ENCODE measurements around the gene RABGAP1L.
"Not testable (repeated sequence)": the region's sequence is repeated elsewhere in the genome, so short reads cannot be mapped to it uniquely, and the experiment has no call there.

Gene RABGAP1L

DNA sequence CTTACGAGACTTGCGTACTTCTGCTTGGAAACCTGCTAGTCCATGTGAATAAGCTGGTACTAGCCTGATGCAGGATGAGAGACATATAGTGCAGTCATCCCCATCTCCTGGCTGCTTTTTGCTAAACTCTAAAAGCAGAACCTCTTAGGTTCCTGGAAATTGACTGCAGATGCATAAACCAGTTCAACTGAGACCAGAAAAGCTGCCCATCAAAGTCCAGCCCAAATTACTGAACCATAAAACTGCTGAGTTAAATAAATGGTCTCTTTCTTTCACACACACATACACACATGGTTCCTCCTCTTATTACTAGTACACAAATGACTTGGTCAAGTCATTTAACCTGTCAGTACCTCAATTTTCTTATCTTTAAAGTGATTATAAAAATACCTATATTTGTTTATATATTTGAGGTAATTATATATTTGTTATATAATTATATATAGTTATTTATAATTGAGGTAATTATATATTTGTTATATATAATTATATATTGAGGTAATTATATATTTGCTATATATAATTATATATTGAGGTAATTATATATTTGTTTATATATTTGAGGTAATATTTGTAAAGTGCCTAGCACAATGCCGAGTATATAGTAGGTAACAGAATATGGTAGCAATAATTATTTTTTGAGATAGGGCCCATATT lies 25.2 kb upstream of the RABGAP1L start:
- DNase-seq (ENCODE audit: extremely low read depth, insufficient read length) = peak; percentile 69
- Histone ChIP-seq H3K36me3 (ENCODE audit: control insufficient read depth, insufficient read depth, low read length) (no peaks in the 10 kb centered on the region), H3K4me3 (replicated peaks; ENCODE audit: low read depth, low read length) (no peak overlapping the region), H3K27me3 (replicated peaks; ENCODE audit: control insufficient read depth, insufficient read depth, low read length) (no peaks in the 10 kb centered on the region)
- no peak for TF ChIP-seq CTCF (IDR thresholded peaks at IDR 0.05; ENCODE audit: insufficient read depth, low read length, poor library complexity, severe bottlenecking)

- Histone ChIP-seq H3K27me3 (replicated peaks; ENCODE audit: control insufficient read depth, insufficient read depth, low read length) (no peaks in the 10 kb centered on the region), H3K36me3 (ENCODE audit: control insufficient read depth, insufficient read depth, low read length) (no peaks in the 10 kb centered on the region), H3K4me3 (replicated peaks; ENCODE audit: low read depth, low read length) (no peak overlapping the region)
- no peak for TF ChIP-seq CTCF (IDR thresholded peaks at IDR 0.05; ENCODE audit: insufficient read depth, low read length, poor library complexity, severe bottlenecking)
- no peak for DNase-seq (ENCODE audit: extremely low read depth, insufficient read length)
Measured at GRCh38 chr1:174135211-174135610, 24.1 kb upstream of the RABGAP1L start.

DNA sequence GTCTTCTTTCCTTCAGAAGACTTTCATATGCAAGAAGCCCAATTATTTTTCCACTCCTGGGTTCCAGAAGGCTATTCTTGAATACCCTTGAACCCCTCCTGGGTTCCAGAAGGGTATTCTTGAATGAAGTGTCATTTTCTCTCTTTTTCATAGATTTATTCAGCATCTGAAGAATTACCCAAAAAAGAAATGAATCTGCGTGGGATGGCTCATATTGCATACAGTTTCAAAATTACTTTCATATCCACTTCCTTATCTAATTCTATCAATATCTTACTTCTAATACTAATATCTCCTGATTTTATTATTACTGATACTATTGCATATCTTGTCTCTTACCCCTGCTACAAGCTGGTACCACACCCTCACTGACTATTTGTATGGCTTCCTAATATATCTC lies 22.6 kb upstream of the RABGAP1L start:
- Histone ChIP-seq H3K27me3 (replicated peaks; ENCODE audit: control insufficient read depth, insufficient read depth, low read length) (no peaks in the 10 kb centered on the region), H3K4me3 (replicated peaks; ENCODE audit: low read depth, low read length) (no peak overlapping the region), H3K36me3 (ENCODE audit: control insufficient read depth, insufficient read depth, low read length) (no peaks in the 10 kb centered on the region)
- TF ChIP-seq CTCF (IDR thresholded peaks at IDR 0.05; ENCODE audit: insufficient read depth, low read length, poor library complexity, severe bottlenecking) = no peak
- DNase-seq (ENCODE audit: extremely low read depth, insufficient read length) = no peak

DNA sequence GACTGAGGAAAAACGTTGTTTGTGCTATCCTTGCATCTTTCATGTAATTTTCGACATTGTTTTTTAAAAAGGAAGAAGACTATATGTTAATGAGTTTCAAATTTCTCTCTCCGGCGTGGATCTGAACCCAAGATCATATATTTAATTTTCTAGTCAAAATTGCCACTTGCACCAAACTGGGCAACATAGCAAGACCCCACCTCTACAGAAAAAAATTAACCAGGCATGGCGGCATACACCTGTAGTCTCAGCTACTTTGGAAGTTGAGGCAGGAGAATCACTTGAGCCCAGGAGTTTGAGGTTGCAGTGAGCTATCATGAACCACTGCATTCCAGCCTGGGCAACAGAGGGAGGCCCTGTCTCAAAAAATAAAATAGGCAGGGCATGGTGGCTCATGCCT lies 16.5 kb upstream of the RABGAP1L start:
- H3K36me3 ChIP-seq (ENCODE audit: control insufficient read depth, insufficient read depth, low read length) = no peaks in the 10 kb centered on the region
- H3K27me3 ChIP-seq (replicated peaks; ENCODE audit: control insufficient read depth, insufficient read depth, low read length) = no peaks in the 10 kb centered on the region
- DNase-seq (ENCODE audit: extremely low read depth, insufficient read length) = no peak
- TF ChIP-seq CTCF (IDR thresholded peaks at IDR 0.05; ENCODE audit: insufficient read depth, low read length, poor library complexity, severe bottlenecking) = no peak
- no peak overlapping the region for H3K4me3 ChIP-seq (replicated peaks; ENCODE audit: low read depth, low read length)

DNA sequence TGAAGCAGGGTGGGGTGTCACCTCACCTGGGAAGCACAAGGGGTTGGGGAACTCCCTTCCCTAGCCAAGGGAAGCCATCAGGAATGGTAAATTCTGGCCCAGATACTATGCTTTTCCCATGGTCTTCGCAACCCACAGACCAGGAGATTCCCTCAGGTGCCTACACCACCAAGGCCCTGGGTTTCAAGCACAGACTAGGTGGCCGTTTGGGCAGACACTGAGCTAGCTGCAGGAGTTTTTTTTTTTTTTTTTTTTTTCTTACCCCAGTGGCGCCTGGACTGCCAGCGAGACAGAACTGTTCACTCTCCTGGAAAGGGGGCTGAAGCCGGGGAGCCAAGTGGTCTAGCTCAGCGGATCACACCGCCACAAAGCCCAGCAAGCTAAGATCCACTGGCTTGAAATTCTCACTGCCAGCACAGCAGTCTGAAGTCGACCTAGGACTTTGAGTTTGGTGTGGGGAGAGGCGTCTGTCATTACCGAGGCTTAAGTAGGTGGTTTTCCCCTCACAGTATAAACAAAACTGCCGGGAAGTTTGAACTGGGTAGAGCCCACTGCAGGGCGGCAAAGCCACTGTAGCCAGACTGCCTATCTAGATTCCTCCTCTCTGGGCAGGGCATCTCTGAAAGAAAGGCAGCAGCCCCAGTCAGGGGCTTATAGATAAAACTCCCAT lies 15.5 kb upstream of the RABGAP1L start:
- not testable (repeated sequence) for H3K27me3 ChIP-seq (replicated peaks; ENCODE audit: control insufficient read depth, insufficient read depth, low read length); H3K36me3 ChIP-seq (ENCODE audit: control insufficient read depth, insufficient read depth, low read length); DNase-seq (ENCODE audit: extremely low read depth, insufficient read length)
- H3K4me3 ChIP-seq (replicated peaks; ENCODE audit: low read depth, low read length) = peak overlapping the region; percentile 22

GRCh38 chr1:174144397-174144783 lies 14.9 kb upstream of the RABGAP1L start:
- H3K27me3 ChIP-seq (replicated peaks; ENCODE audit: control insufficient read depth, insufficient read depth, low read length); H3K4me3 ChIP-seq (replicated peaks; ENCODE audit: low read depth, low read length); DNase-seq (ENCODE audit: extremely low read depth, insufficient read length); H3K36me3 ChIP-seq (ENCODE audit: control insufficient read depth, insufficient read depth, low read length): not testable (repeated sequence)

Measured in GM06990 (cell line).